GM21515 (cell line): Measurements from ENCODE around the gene FBXO10.
"Not testable (repeated sequence)": the region's sequence is repeated elsewhere in the genome, so short reads cannot be mapped to it uniquely, and the experiment has no call there.

Experiments used
- ATAC-seq: cut with Tn5 transposase; IDR thresholded peaks from one replicate; pipeline ENCODE4 v1.9.1; 2021; ENCODE audit not compliant: unreplicated experiment

Gene FBXO10

DNA sequence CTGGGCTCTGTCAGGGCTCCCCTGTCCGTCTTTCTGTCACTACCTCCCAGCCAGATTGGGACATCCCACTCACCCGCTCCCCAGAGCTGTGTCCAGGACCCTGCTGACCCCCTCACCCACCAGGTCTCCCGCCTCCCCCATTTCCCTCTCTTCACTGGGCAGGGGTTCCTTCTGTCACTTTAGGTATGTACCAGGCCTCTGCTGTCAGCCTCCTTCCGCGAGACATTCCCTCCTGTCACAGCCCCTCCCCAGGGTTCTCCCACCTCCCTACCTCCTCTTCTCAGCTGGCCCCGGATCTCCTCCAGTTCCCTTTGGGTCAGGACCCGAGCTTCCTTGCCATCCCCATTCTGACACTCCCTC, 89.9 kb downstream of the FBXO10 start:
- ATAC-seq: no peak

DNA sequence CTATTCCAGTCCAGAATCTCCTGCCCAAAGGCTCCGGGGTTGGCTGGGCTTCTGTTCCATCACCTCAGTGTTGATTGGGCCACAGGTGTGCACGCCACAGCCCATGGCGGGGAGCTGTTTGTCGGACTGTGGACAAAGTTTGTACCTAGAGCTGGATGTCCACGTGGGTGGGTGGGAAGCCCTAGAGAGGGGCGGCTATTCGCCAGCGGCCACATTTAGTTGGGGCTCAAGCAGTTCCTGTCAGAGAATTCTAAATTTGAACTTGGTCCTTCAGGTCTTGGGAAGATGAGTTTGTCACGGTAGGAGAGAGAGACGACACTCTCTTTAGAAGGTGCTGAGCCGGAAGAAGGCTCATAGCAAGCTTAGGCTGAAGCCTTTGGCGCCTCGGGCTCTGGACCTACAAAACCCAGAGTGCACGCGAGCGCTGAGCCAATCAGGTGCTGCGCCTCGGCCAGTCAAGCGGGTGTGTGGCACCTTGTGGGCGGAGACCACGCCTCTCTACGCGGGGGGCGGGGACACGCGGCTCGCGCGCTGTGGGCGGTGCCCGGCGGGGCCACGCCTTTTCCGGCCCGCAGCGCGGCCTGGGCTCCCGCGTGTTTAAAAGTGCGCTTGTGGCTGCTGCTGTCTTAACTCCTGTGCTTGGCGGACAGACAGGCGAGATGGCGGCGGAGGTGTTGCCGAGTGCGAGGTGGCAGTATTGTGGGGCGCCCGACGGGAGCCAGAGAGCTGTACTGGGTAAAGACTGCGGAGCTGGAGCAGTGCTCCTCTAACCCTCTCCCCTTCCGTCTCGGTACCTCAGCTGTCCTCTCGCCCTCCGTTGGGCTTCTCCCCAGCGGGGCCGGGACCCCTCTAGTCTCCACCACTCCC, 90.6 kb downstream of the FBXO10 start, which contains the start of gene POLR1E:
TSS of gene POLR1E (plus strand) at position 560 of the 867 bp plus-strand sequence. CDS start at position 660, 100 bp downstream.
- peak; percentile 98 for ATAC-seq

DNA sequence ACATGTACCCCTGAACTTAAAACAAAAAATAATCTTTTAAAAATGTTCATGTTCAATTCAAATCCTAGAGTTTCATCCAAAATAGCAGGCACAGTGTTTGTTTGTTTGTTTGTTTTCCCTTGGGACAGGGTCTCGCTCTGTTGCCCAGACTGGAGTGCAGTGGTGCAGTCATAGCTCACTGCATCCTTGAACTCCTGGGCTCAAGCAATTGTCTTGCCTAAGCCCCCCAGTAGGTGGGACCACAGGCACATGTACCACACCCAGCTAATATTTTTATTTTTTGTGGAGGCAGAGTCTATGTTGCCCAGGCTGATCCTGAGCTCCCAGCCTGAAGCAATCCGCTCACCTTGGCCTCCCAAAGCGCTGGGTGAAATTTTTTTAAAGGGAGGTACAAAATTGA, 95.4 kb downstream of the FBXO10 start:
- no peak for ATAC-seq

DNA sequence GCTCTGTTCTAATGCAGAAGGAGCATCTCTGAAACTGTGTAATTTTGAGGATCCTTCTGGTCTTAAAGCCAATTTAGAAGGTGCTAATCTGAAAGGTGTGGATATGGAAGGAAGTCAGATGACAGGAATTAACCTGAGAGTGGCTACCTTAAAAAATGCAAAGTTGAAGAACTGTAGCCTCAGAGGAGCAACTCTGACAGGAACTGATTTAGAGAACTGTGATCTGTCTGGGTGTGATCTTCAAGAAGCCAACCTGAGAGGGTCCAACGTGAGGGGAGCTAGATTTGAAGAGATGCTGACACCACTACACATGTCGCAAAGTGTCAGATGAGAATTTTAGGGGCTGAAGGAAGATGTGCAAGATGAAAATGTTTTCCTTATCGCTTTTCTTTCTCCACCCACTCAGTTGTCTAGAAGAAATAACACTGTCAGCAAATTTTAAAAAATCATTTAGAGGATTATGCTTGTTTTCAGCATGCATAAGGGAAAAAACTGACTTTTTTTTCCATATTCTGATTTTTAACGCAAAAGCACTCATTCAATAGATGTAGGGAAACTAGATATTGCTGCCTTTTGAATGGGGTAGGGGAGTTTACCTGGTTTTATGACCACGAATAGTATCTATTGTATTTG, 98.1 kb downstream of the FBXO10 start:
- ATAC-seq: not testable (repeated sequence)

DNA sequence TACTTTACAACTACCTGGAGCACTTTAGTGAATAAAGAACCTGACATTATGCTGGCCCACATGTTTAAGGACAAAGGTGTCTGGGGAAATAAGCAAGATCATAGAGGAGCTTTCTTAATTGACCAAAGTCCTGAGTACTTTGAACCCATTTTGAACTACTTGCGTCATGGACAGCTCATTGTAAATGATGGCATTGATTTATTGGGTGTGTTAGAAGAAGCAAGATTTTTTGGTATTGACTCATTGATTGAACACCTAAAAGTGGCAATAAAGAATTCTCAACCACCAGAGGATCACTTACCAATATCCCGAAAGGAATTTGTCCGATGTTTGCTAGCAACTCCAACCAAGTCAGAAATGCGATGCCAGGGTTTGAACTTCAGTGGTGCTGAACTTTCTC, 98.7 kb downstream of the FBXO10 start:
- not testable (repeated sequence) for ATAC-seq

DNA sequence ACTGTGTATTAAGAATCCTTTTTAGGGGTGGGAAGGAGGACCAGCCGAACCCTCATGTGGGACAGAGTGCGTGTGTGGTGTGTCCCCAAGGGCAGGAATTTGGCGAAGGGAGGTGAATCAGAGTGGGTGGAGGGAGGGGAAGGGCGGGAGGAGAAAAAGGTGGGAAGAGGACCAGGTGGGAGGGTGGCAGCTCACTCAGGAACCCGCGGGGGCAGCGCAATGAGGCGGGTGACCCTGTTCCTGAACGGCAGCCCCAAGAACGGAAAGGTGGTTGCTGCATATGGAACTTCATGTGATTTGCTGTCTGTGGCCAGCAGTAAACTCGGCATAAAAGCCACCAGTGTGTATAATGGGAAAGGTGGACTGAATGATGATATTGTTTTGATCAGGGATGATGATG, 99.2 kb downstream of the FBXO10 start:
- ATAC-seq: no peak

DNA sequence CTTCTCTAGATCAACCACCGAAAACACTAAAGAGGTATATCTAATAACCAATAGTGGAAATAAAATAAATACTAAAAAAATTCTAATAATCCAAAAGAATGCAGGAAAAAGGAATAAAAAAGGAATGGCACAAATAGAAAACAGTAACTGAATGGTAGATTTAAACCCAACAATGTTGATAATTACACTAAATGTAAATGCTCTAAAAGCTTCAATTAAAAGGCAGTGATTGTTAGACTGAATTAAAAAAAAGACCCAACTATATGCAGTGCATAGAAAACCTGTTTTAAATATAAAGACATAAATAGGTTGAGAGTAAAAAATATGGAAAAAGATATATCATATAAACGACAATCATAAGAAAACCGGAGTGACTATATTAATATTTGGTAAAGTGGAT, 101.7 kb downstream of the FBXO10 start:
- no peak for ATAC-seq

DNA sequence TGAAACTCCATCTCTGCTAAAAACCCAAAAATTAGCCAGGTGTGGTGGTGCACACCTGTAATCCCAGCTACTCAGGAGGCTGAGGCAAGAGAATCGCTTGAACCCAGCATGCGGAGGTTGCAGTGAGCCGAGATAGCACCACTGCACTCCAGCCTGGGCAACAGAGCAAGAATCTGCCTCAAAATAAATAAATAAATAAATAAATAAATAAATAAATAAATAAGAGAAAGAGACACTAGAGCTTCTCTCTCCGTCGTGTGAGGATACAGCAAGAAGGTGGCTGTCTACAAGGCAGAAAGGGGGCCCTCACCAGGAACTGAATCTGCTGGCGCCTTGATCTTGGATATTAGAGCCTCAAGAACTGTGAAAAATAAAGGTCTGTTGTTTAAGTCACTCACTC, 102.2 kb downstream of the FBXO10 start:
- not testable (repeated sequence) for ATAC-seq

DNA sequence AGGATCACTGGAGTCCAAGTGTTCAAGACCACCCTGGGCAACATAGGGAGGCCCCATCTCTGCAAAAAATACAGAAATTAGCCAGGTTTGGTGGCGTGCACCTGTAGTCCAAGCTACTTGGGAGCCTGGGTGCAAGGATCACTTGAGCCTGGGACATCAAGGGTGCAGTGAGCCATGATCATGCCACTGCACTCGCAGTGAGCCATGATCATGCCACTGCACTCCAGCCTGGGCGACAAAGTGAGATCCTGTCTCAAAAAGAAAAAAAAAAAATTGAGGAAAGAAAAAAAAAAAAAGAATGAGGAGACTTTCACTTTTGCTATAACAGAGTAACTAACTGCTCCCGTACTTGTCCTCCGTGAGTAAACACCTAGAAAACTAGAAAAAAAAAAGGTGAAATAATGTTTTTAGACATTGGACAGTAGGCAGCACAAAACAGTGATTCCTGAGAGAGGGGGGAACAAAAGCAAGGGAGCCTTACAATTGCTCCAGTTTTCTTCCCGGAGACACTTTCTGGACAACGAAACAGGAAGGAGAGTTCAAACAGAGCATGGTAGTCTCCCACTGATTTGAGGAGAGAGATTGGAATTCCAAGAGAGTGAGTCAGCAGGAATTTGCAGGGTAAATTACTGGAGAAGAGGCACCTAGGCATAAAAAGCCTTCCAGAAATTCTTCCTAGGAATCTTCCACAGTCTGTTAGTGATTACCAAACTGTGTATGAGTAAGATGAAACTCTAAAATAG, 104.1 kb downstream of the FBXO10 start:
- ATAC-seq: no peak

DNA sequence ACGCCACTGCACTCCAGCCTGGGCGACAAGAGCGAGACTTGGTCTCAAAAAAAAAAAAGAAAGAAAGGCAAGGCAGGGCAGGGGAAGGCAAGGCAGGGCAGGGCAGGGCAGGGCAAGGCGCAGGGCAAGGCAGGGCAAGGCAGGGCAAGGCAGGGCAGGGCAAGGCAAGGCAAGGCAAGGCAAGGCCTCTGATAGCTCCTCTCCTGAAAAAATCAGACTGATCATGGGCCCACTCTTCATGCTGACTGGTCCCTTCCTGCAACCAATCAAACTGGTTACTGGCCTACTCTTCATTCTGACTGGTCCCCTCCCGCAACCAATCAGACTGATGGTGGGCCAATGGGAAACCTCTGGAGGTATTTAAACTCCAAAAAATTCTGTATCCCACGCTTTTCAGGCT, 107.6 kb downstream of the FBXO10 start:
- ATAC-seq: no peak

DNA sequence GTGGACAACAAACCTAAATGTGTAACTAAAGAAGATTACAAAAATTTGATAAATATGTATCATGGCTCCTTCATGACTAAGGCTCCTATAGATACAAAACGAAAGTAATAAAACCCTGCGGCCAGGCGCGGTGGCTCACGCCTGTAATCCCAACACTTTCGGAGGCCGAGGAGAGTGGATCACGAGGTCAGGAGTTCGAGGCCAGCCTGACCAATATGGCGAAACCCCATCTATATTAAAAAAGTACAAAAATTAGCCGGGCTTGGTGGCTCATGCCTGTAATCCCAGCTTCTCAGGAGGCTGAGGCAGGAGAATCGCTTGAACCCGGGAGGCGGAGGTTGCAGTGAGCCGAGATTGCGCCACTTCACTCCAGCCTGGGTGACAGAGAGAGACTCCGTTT, 108.7 kb downstream of the FBXO10 start:
- ATAC-seq: not testable (repeated sequence)

DNA sequence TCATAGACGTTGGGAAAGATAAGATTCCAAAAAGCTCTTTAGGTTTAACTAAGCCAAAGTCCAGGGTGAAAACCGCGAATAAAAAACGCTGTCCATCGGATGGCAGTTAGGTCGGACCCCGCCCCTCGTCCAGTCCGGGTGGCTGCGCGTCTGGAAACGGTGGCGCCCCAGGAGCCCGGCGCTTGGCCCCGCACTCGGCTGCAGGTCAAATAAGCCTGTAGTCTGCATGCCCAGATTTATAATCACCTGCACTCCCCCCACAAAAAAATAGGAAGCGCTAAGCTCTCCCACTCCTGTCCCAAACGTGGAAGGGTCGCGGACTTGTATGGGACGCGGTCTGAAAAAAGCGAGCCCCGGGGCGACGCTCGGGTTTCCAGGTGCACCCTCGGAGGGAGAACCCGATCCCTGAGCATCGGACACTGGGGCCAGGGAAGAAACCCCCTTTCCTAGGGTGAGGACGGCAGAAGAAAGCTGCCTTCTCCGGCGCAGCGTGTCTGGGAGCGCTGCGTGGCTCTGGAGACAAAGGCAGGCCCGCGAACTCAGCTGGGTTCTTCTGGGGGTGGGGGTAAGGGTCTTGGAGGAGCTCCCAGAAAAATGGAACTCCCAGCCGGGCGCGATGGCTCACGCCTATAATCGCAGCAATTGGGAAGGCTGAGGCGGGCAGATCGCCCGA, 110.0 kb downstream of the FBXO10 start:
- peak; percentile 10 for ATAC-seq

DNA sequence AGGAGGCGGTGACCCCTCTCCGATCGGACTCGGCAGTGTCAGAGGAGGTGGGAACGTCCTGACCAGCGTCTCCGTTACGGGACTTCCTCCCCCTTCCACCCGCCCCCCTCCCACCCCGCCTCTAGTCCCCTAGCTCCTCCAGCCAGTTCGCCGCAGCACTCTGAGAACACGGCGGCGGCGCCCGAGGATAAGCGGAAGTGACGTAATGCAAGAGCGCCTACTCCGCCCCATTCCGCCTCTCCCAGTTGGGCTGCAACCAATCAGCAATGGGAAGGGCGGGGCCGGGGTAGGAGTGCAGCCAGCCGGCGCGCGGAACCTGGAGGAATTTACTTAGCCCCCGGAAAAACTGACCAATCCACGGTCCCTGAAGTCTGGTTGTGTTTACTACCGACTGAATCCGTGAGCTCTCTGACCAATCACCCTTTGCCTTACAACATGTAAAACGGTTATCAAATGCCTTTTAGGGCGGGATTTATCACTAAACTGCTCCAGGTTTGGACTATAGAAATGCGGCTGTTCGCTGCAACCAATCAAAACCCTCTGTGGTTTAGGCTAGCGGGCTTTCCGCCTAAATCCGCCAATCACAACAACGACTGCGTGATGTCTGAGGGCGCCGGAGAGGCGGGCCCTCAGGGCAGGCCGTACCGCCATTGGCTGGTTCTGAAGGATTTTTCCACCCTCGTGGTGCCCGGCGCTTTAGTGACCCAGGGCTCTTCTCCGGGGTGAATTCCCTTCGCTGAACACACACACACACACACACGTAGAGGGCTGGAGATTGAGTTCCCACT, 110.7 kb downstream of the FBXO10 start, which contains the start of gene ZBTB5:
TSS of gene ZBTB5 (minus strand) at position 202 of the 788 bp plus-strand sequence. CDS start 22,899 bp downstream, outside the sequence.
- ATAC-seq: peak; percentile 76

DNA sequence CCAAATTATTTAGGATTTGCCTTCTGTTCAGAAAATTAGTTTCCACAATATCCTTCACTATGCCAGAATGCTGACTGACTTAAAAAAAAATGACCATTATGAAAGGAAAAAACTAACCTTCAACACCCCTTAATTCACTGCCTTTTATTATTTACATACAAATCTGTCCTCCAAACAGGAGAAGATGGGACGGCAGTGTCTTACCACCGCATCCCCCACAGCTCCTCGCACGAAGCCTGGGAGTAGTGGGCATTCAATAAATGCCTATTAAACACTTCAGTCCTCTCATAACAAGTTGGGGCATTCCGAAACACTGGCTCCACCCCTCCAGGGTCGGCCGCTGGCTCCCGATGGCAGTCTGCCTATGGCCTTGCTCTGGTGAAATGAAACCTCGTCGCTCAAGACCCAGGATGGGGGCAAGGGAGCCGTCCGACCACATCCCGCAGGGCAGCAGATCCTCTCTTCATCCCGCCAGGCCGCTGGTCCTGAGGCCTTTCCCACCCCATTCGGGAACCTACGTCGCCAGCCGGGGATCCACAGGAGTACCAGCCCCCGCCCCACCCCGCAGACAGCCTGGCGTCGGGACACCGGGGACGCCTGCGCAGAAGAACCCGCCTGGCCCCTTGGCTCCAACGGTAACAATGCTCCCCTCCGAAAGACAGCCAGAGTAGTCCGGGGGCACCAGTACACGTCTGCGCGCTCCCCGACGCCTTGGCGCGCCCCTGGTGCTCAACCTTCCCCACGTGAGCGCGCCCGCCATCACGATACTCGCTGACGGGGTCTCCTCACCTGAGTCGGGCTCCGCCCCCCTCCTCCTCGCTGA, 111.5 kb downstream of the FBXO10 start:
- ATAC-seq: peak; percentile 31

DNA sequence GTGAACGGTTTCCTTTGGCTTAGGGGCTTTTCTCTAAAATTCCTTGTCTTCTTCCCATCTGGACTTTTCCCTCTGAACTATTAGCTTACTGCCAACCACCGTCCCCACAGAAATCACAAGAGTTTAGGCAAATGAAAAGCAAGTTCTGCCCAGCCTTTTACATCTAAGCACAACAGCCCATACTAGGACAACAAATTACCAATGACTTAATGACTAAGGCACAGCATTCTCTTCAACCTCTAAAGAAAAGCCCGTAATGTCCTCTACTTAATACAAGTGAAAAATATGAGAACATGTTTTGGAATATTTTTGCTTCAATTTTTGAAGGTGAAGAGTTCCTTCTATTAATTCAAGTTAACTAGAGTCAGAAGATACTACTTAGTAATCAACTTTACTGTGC, 112.2 kb downstream of the FBXO10 start:
- no peak for ATAC-seq
